ENCODE data around the gene ANO9. TPM values are rescaled to one million over a fixed set of nuclear protein-coding genes. Genes with fewer than 3 reads are reported as not detected.

Gene ANO9
- total RNA-seq, 1 donor from 2014 or later: 1.3 TPM

GRCh38 chr11:452203-452744 lies 10.5 kb upstream of the ANO9 start:
- Histone ChIP-seq H3K9me3 (ENCODE audit: low read depth) (no peaks in the 10 kb centered on the region), H3K27me3 (no peaks in the 10 kb centered on the region), H3K4me3 (no peak overlapping the region), H3K36me3 (no peaks in the 10 kb centered on the region), H3K4me2 (no peak overlapping the region), H2AFZ (replicated peaks) (no peak overlapping the region), H3K27ac (no peak overlapping the region), H3K4me1 (peaks cover 4% of the 10 kb centered on the region), H3F3A (ENCODE audit: low read depth) (peaks cover 22% of the 10 kb centered on the region), H4K20me1 (ENCODE audit: low read depth) (peaks cover 36% of the 10 kb centered on the region), H3K9ac (no peak overlapping the region), H3K79me2 (ENCODE audit: low read depth) (peaks cover 74% of the 10 kb centered on the region)
- TF ChIP-seq EZH2phosphoT487 (IDR thresholded peaks at IDR 0.05) (no peak), EZH2 (IDR thresholded peaks at IDR 0.05) (no peak)
- TF ChIP-seq, protein P1, sequence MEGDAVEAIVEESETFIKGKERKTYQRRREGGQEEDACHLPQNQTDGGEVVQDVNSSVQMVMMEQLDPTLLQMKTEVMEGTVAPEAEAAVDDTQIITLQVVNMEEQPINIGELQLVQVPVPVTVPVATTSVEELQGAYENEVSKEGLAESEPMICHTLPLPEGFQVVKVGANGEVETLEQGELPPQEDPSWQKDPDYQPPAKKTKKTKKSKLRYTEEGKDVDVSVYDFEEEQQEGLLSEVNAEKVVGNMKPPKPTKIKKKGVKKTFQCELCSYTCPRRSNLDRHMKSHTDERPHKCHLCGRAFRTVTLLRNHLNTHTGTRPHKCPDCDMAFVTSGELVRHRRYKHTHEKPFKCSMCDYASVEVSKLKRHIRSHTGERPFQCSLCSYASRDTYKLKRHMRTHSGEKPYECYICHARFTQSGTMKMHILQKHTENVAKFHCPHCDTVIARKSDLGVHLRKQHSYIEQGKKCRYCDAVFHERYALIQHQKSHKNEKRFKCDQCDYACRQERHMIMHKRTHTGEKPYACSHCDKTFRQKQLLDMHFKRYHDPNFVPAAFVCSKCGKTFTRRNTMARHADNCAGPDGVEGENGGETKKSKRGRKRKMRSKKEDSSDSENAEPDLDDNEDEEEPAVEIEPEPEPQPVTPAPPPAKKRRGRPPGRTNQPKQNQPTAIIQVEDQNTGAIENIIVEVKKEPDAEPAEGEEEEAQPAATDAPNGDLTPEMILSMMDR (IDR thresholded peaks at IDR 0.05): no peak
- Mint-ChIP-seq H3K4me1 (peaks cover 16% of the 10 kb centered on the region), H3K4me3 (peak overlapping the region; percentile 100), H3K27me3 (ENCODE audit: insufficient read depth, low read depth) (peaks cover 5% of the 10 kb centered on the region), H3K9me3 (no peaks in the 10 kb centered on the region), H3K36me3 (peaks cover 13% of the 10 kb centered on the region), H3K27ac (no peak overlapping the region)
- no peak for DNase-seq (ENCODE audit: low spot score)

- Histone ChIP-seq H3K36me3 (no peaks in the 10 kb centered on the region), H3K9ac (no peak overlapping the region), H3K4me3 (no peak overlapping the region), H3K79me2 (ENCODE audit: low read depth) (peaks cover 69% of the 10 kb centered on the region), H3K4me2 (peak overlapping the region; percentile 92), H3K4me1 (peaks cover 4% of the 10 kb centered on the region), H4K20me1 (ENCODE audit: low read depth) (peaks cover 32% of the 10 kb centered on the region), H3K27me3 (no peaks in the 10 kb centered on the region), H3K27ac (no peak overlapping the region), H2AFZ (replicated peaks) (no peak overlapping the region), H3F3A (ENCODE audit: low read depth) (peaks cover 25% of the 10 kb centered on the region), H3K9me3 (ENCODE audit: low read depth) (no peaks in the 10 kb centered on the region)
- no peak for DNase-seq (ENCODE audit: low spot score)
- Mint-ChIP-seq H3K4me1 (peaks cover 13% of the 10 kb centered on the region), H3K9me3 (no peaks in the 10 kb centered on the region), H3K27me3 (ENCODE audit: insufficient read depth, low read depth) (peaks cover 5% of the 10 kb centered on the region), H3K27ac (no peak overlapping the region), H3K4me3 (peak overlapping the region; percentile 100), H3K36me3 (peaks cover 11% of the 10 kb centered on the region)
- TF ChIP-seq, protein P1 (IDR thresholded peaks at IDR 0.05): no peak
- TF ChIP-seq EZH2 (IDR thresholded peaks at IDR 0.05) (no peak), EZH2phosphoT487 (IDR thresholded peaks at IDR 0.05) (no peak)
These were observed 9.9 kb upstream of the ANO9 start for GRCh38 chr11:451738-452137.

DNA sequence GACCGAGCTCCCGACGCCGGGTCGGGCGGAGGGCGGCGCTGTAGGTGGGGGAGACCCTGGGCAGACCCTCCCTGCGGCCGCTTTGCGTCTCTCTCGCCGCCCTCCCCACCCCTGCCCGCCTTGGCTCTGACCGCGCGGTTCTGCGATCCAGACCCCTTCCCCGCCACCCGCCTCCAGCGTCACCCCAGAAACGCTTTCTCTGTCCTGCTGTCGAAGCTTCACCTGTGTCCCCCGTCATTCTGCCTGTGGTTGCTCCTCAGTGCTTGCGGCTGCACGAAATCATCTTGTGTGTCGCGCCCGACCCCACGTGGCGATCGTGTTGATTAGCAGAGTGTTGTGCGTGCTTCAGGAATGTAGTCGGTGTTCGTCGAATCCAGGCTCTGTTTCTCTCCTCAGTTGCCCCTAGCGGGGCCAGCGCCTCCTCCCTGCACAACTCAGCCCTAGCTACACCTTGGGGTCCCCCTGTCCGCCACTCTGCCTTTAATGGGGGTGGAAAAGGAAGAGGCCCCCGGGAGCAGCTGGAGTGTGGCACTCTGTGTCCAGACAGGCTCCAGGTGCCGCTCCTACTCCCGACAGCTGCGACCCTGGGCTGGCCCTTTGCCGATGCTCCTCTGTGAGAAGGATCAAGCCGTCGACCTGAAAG lies 9.1 kb upstream of the ANO9 start:
- H3K4me1 Mint-ChIP-seq: peaks cover 15% of the 10 kb centered on the region
- no peak overlapping the region for H3K27ac ChIP-seq
- H3K79me2 ChIP-seq (ENCODE audit: low read depth): peaks cover 64% of the 10 kb centered on the region

More for the DNA sequence above, 9.1 kb upstream of the ANO9 start:
- Mint-ChIP-seq H3K27me3 (ENCODE audit: insufficient read depth, low read depth) (peaks cover 5% of the 10 kb centered on the region), H3K27ac (peak overlapping the region; percentile 76), H3K9me3 (no peaks in the 10 kb centered on the region), H3K4me3 (peak overlapping the region; percentile 100), H3K36me3 (peaks cover 11% of the 10 kb centered on the region)
- peak overlapping the region; percentile 35 for H3K9ac ChIP-seq
- peak; percentile 85 for DNase-seq (ENCODE audit: low spot score)
- TF ChIP-seq, protein P1 (IDR thresholded peaks at IDR 0.05): peak; percentile 37
- no peak for TF ChIP-seq EZH2 (IDR thresholded peaks at IDR 0.05)
- H3K4me3 ChIP-seq: peak overlapping the region; percentile 69
- H3K9me3 ChIP-seq (ENCODE audit: low read depth): no peaks in the 10 kb centered on the region
- no peaks in the 10 kb centered on the region for H3K27me3 ChIP-seq
- peaks cover 32% of the 10 kb centered on the region for H4K20me1 ChIP-seq (ENCODE audit: low read depth)
- peak overlapping the region; percentile 92 for H3K4me2 ChIP-seq
- no peaks in the 10 kb centered on the region for H3K36me3 ChIP-seq
- peaks cover 33% of the 10 kb centered on the region for H3F3A ChIP-seq (ENCODE audit: low read depth)
- peaks cover 4% of the 10 kb centered on the region for H3K4me1 ChIP-seq
- no peak overlapping the region for H2AFZ ChIP-seq (replicated peaks)
